GM21515 (cell line): ENCODE results near the gene WFDC10A.
"Not testable (repeated sequence)": the region's sequence is repeated elsewhere in the genome, so short reads cannot be mapped to it uniquely, and the experiment has no call there.

Experiments
- ATAC-seq: cut with Tn5 transposase; IDR thresholded peaks from one replicate; pipeline ENCODE4 v1.9.1; 2021; ENCODE audit not compliant: unreplicated experiment

Gene WFDC10A

DNA sequence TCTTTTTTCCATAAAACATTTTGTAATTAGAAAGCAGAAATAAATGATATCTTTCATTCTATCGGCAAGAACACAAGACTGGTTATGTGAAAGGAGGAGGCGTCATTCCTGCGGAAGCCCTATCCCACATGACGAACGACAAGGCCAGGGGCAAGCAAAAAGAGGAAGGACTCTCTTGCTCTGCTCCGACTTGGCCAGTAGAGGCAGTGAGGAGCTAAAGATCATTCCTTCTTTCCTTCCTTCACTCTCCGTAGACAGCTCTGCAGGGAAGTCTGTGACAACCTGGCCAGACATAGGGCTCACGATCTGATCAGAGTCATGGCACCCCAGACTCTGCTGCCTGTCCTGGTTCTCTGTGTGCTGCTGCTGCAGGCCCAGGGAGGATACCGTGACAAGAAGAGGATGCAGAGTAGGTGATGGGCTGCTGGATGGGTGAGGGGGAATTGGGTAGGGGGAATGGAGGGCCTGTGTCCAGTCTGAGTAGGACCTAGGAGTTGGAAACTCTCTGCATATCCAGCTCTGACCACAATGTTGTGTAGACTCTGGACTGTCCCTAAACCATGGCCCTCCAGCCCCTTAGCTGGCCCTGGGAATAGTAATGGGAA lies at the start of gene WFDC10A:
WFDC10A (plus strand) TSS at position 244 of the 605 bp plus-strand sequence; CDS start at position 319, 75 bp downstream.
- peak; percentile 67 for ATAC-seq

DNA sequence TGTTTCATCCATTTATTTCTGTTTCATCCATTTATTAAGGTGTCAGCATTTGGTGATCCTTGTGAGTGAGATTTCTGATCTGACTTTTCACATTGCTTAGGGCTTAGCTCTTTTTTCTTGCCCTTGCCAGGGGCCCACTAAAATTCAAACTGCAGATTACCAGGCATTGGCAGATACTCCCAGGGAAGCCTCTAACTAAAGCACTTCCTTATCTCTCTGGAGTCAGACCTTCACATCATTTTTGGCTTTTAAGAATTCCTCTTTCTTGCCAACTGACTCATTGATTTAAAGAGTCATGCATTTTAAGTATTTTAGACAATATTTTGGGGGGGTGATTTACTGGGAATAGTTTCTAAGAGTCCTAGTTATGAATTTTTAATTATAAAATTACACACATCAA lies 47.8 kb upstream of the WFDC10A start:
- ATAC-seq: no peak

DNA sequence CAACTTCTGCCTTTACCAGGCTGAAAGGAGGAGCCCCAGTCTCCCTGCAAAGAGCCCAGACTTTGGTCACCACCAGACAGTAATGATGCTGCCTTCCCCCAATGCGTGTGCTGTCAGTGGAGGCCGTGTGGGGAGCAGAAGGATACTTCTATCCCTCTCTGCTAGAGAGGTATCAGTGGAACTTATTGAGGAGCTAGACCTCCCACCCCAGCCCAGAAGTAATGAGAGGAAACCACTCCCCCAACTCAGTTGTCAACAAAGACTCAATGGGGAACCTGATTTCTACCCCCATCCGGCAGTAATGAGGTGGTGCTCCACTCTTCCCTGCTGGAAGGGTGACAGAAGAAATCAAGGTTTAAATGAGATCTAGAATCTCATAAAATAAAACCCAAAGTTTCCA lies 46.0 kb upstream of the WFDC10A start:
- no peak for ATAC-seq

DNA sequence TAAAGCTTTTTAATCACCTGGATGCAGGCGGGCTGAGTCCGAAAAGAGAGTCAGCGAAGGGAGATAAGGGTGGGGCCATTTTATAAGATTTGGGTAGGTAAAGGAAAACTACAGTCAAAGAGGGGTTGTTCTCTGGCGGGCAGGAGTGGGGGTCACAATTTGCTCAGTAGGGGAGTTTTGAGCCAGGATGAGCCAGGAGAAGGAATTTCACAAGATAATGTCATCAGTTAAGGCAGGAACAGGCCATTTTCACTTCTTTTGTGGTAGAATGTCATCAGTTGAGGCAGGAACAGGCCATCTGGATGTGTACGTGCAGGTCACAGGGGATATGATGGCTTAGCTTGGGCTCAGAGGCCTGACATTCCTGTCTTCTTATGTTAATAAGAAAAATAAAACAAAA lies 45.2 kb upstream of the WFDC10A start:
- not testable (repeated sequence) for ATAC-seq

DNA sequence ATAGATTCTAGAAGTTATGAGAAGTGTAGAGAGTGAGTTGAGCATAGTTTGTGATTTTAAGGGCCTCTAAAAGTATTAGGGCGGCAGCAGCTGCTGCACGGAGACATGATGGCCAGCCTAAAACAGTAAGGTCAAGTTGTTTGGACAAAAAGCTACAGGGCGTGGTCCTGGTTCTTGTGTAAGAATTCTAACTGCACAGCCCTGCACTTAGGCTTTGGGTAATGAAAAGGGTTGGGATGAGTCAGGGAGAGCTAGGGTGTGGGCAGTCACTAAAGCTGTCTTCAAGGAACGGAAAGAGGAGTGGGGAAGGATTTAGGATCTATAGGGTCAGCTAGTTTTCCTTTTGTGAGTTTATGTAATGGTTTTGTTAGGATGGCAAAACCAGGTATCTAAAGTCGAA lies 43.6 kb upstream of the WFDC10A start:
- ATAC-seq: not testable (repeated sequence)

DNA sequence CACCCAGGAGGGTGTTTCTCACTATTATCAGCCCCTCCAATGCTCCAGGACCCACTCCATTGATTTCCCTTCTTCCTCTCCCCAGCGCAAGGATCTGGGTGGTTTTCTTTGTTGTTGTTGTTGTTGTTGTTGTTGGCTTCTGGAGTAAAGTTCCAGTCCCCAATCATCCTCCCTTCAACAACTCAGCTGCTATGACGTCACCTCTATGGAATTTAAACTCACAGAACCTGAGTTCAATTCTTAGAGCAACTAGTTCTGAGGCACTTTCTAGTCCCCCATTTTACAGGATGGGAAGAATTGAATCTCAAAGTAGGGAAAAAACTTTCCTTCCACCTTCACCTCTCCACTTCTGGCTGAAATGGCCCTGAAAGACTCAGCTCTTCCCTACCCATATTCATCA lies 40.7 kb upstream of the WFDC10A start:
- ATAC-seq: no peak

DNA sequence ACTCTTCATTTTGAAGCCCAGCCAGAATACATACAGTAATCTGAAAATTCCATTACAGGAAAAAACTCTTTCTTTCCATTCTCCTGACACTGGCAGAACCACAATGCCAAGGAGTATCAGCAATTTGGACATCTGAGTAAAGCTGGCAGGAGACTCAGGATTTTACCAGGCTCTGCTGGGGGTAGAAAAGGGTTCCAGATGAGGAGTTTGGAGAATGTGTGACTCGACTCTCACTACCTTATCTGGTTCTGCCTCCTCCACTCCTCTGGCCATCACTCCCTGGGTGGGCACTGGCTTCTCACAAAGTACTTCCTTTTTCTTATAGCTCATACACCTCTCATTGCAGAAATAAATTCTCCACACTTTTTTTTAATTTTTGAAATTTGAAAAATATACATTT lies 39.8 kb upstream of the WFDC10A start:
- ATAC-seq: no peak

DNA sequence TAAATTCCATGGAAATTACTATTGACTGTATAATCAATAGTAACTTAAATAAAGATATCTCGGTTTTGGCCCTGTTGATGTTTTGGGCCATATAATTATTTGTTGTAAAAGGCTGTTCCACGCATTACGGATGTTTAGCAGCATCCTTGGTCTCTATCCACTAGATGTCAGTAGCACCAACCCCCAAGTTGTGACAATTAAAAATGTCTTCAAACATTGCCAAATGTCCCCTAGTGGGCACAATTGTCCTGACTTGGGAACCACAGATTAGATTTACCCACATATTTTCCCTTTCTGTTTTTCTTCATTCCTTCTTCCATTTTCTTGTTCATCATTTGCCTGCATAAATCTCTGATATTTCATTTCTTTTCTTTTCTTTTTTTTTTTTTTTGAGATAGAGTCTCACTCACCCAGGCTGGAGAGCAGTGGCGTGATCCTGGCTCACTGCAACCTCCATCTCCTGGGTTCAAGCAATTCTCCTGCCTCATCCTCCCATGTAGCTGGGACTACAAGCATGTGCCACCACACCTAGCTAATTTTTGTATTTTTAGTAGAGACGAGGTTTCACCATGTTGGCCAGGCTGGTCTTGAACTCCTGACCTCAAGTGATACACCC lies 36.9 kb upstream of the WFDC10A start:
- no peak for ATAC-seq

DNA sequence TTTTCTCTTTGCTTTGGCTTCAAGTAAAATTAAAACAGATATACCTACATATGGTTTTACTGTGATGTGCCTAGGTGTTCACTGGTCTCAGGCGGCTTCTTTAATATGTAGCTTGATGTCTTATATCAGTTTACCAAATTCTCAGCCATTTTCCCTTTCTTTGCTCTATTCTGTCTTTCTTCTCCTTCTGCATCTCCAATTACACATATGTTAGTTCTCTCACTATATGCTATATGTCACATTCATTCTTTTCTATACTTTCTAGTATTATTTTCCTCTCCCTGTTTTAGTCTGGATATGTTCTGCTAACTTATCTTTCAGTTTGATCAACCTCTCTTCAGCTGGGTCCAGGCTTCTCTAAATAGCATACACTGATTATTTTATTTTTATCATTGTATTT lies 36.0 kb upstream of the WFDC10A start:
- no peak for ATAC-seq

DNA sequence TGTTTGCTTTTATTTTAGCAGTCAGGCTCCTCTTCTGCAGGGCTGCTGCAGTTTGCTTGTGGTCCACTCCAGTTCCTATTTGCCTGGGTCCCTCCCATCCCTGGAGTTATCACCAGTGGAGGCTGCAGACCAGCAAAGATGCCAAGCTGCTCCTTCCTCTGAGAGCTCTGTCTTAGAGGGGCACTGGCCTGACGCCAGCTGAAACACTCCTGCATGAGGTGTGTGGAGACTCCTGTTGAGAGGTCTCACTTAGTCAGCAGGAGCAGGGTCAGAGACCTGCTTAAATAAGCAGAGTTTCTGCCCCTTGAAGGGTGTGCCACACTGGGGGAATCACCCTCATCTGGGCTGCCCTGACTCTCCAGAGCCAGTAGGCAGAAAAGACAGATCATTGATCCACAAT lies 34.3 kb upstream of the WFDC10A start:
- ATAC-seq: no peak

DNA sequence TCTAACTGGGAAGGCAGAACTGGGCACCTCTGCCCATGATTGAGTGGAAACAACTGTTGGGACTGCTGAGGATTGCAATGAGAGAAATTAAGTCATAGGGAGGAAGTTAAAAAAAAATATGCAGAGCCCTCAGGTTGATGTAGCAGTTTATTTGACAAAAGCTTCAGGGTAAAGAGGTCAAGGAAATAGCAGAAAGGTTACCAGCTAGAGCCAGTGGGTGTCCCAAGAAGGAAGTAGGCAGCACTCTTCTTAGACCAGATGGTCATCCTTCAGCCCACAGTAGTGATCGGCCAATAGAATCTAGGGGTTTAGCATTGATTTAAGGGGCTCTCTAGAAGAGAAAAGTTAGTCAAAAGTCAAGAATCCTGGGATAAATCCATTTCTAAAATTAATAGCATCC lies 21.7 kb upstream of the WFDC10A start:
- ATAC-seq: no peak

DNA sequence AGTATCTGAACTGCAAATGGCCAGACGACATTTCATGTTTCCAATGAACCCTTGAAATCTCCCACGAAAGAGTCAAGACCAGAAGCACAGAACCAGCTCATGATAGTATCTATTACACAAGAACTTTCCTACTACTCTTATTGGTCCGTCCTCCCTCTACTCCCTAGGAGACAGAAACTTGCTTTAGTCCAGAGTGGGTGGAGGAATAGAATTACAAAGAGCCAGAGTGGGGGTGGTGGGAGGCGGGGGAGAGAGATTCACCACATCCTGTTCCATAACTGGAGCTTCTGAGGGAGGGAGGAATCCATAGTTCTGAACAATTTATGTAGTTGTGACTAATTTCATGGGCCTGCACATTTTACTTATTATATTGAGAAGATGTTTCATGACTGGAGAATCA lies 18.5 kb upstream of the WFDC10A start:
- ATAC-seq: no peak

DNA sequence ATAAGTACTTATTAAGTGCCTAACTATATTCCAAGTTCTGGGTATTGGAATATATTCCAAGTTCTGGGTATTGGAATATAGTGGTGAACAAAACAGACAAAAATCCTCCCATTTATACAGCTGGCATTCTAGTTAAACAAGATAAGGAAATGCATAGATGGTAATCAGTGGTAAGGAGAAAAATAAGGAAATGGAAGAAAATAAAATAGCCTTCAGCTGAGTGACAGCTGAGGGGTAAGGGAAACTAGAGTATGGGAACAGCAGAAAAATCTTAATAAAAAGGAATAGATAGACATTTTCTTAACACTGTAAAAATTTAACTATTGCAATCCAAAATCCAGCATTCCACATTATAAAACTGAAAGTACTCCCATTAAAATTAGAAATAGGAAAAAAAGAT lies 17.2 kb upstream of the WFDC10A start:
- no peak for ATAC-seq

DNA sequence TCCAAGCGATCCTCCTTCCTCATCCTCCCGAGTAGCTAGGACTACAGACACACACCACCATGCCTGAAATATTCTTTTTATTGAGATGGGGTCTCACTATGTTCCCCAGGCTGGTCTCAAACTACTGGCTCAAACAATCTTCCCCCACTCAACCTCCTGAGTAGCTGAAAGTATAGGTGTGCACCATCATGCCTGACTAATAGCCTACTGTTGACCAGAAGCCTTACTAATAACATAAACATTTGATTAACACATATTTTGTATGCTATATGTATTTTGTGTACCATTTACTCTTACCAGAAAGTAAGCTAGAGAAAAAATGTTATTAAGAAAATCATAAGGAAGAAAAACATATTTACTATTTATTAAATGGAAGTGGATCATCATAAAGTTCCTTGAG lies 11.9 kb upstream of the WFDC10A start:
- no peak for ATAC-seq

DNA sequence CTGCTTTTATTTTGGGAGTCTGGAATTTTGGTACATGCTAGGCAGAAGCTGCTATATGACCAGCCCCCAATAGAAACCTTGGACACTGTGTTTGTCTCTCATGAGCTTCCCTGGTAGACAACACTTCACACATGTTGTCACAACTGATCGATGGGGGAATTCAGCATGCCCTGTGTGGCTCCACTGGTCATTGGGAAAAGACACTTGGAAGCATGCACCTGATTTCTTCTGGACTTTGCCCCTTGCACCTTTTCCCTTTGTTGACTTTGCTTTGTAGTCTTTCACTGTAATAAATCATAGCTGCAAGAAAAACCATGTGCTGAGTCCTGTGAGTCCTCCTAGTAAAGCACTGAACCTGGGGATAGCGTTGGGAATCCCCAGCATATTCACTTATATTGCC lies 7.9 kb upstream of the WFDC10A start:
- ATAC-seq: no peak

DNA sequence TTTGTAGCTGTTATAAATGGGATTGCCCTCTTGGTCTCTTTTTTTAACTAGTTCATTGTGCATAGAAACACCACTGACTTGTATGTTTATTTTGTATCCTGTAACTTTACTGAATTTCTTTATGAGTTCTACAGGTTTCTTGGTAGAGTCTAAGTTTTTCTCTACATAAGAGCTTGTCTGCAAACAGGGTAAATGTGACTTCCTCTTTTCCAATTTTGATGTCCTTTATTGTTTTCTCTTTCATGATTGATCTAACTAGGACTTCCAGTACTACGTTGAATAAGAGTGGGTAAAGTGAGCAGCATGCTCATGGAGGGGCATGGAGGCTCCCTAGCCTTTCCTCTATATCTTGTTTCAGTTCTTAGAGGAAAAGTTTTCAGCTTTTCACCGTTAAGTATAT lies 3.0 kb upstream of the WFDC10A start:
- ATAC-seq: no peak

DNA sequence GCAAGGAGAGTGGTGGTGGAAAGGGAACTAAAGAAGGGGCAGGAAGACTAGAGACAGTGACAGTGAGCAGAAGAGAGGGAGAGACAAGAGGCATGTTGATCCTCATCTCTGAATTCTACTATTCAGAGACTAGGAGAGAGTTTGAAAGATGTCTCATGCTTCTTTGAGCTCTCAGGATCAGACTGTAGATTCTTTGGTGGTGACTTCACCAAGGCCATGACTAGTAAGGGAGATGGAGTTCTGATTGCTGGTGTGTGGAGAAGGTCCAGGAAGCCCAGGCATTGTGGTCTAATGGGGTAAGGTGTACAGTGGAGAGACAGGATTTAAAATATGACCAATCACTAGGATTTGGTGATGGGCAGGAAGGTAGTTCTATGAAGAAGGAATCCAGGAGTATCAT lies 832 bp downstream of the WFDC10A start:
- no peak for ATAC-seq

DNA sequence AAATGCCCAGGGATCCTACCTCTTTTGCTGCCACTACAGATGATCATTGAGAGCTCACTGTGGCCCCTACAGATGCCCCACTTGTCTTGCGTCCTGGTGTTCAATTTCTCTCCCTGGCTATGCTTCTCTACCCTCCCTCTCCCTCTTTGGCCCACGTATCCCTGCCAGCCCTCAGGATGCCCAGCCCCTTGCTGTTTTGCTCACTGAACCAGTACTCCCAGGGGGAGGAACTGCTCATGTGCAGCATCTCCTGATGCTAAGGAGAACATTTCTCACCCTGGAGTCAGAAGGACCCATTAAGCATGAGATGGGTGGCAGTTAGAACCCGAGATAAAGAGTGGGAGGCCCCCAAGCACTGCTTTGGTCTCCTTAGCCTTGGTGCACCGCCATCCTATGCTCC lies 1.6 kb downstream of the WFDC10A start, which contains the start of gene WFDC9:
WFDC9 (minus strand) TSS at position 101 of the 400 bp plus-strand sequence. CDS start 21,103 bp downstream, outside the sequence.
- ATAC-seq: no peak

DNA sequence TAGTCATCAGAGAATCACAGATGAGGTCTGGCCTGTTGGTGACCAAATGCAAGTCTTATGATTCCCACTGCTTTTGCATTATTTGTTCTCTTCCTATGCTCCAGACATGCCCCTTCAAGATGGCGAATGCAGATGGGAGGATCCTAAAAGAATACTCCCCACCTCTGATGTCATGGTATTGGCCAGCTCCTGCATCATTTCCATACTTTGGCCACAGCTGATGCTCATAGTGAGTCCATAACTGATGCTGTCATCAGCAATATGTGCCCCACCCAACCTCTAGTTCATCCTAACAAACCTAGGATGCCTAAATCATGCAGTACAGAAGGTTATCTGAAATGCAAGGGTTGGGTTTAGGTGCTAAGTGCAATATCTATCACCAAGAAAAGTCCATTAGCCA lies 7.0 kb downstream of the WFDC10A start:
- ATAC-seq: no peak

DNA sequence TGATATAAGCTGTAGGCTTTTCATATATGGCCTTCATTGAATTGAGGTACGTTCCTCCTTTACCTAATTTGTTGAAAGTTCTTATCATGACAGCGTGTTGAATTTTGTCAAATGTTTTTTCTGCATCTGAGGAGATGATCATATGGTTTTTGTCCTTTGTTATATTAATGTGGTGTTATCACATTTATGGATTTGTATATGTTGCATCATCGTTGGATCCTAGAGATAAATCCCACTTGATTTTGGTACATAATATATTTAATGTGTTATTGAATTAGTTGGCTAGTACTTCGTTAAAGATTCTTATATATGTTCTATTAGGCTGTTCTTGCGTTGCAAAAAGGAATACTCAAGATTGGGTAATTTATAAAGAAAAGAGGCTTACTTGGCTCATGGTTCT lies 10.1 kb downstream of the WFDC10A start:
- no peak for ATAC-seq

DNA sequence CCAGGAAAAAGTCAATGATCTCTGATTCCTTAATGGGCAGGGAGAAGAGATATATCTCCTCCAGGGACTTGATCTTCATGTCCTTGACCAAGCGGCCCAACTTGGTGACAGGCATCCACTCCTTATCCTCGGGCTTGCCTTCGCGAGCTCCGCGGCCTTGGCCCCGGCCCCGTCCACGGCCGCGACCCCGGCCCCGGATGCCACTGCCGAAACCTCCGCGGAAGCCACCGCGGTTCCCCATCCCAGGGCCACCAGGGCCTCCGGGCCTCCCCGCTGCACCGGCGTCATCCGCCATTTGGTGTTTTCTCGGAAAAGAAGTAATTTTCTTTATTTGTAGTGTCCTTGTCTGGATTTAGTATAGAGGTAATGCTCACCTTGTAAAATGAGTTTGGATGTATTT lies 11.5 kb downstream of the WFDC10A start:
- ATAC-seq: not testable (repeated sequence)

DNA sequence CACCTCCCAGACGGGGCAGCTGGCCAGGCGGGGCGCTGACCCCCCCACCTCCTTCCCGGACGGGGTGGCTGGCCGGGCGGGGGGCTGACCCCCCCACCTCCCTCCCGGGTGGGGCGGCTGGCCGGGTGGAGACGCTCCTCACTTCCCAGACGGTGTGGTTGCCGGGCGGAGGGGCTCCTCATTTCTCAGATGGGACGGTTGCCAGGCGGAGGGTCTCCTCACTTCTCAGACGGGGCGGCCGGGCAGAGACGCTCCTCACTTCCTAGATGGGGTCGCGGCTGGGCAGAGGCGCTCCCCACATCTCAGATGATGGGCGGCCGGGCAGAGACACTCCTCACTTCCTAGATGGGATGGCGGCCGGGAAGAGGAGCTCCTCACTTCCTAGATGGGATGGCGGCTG lies 16.3 kb downstream of the WFDC10A start:
- ATAC-seq: not testable (repeated sequence)

DNA sequence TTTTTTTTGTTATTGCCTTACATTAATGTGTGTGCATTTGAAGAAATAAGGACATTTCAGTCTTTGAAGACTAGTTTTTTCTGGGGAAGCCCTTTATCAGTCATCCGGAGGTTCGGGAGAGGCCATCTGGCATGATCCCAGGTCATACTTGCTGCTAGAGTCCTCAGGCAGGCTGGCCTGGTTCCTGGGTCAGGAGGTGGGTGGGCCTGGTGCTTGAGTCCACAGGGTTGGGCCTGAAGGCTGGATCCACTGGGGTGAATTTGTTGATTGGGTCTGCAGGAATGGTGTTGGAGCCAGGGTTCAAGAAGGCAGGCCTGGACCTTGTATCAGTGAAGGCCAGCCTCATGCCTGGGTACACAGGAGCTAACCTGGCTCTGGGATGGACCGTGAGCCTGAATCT lies 17.3 kb downstream of the WFDC10A start:
- no peak for ATAC-seq
